ENCODE measurements around the gene TAL2. TPM values are rescaled to one million over a fixed set of nuclear protein-coding genes. Genes with fewer than 3 reads are reported as not detected.

TAL2 gene
- total RNA-seq, 1 experiment from 2014 or later = 0.50 TPM

GRCh38 chr9:105683688-105684275 lies 21.5 kb downstream of the TAL2 start:
- Histone ChIP-seq H3K23me2 (ENCODE audit: insufficient read length, low read depth, low read length, poor library complexity, severe bottlenecking) (no peaks in the 10 kb centered on the region), H3K9me3 (ENCODE audit: control insufficient read depth, low read depth, low read length) (no peaks in the 10 kb centered on the region), H2AK5ac (ENCODE audit: insufficient read length, low read length) (no peak overlapping the region), H4K8ac (replicated peaks; ENCODE audit: insufficient read length, low read depth, low read length) (no peak overlapping the region), H3K4me1 (ENCODE audit: insufficient read depth, low read length) (no peaks in the 10 kb centered on the region), H4K5ac (ENCODE audit: insufficient read length, low read depth, low read length) (no peak overlapping the region), H3K4me2 (ENCODE audit: insufficient read depth, insufficient read length, low read length) (no peak overlapping the region), H2BK20ac (ENCODE audit: low read depth, low read length, poor library complexity, severe bottlenecking) (no peak overlapping the region), H3K79me2 (ENCODE audit: insufficient read depth, low read length) (no peaks in the 10 kb centered on the region), H2BK15ac (ENCODE audit: low read depth, low read length) (no peak overlapping the region), H2BK12ac (ENCODE audit: insufficient read length, low read depth, low read length) (no peak overlapping the region), H3K14ac (ENCODE audit: insufficient read depth, low read length) (no peak overlapping the region), H3K56ac (ENCODE audit: insufficient read length, low read depth, low read length) (no peak overlapping the region), H3K18ac (ENCODE audit: insufficient read length, low read depth, low read length) (no peak overlapping the region), H3K9ac (ENCODE audit: extremely low read depth, insufficient read length, low read length) (no peak overlapping the region), H3K27me3 (ENCODE audit: insufficient read depth, low read length) (no peaks in the 10 kb centered on the region), H4K20me1 (ENCODE audit: control insufficient read depth, insufficient read depth, insufficient read length) (no peaks in the 10 kb centered on the region), H3K27ac (ENCODE audit: insufficient read length, low read depth, low read length) (no peak overlapping the region), H3T11ph (ENCODE audit: low read length) (no peak overlapping the region), H3K79me1 (ENCODE audit: insufficient read depth, low read depth, low read length, poor library complexity, severe bottlenecking) (no peaks in the 10 kb centered on the region), H2BK5ac (ENCODE audit: insufficient read length, low read length) (no peak overlapping the region), H2BK120ac (ENCODE audit: low read depth, low read length, poor library complexity, severe bottlenecking) (no peak overlapping the region), H3K23ac (ENCODE audit: insufficient read length, low read depth, low read length) (no peak overlapping the region), H4K91ac (ENCODE audit: insufficient read length, low read depth, low read length) (no peak overlapping the region), H2AFZ (ENCODE audit: low read length) (no peak overlapping the region), H3K4ac (ENCODE audit: low read depth, low read length) (no peak overlapping the region)
- no CpG with 5 or more reads among the region's 1 CpG for WGBS (ENCODE audit: extremely low coverage, insufficient read length, low lambda C conversion rate)
- peaks cover 4% of the 10 kb centered on the region; the same call in 1 of the 2 replicates for H3K27me3 Mint-ChIP-seq (ENCODE audit: low read depth)
- TF ChIP-seq CTCF (conservative IDR thresholded peaks at IDR 0.05) = no peak
- H3K4me3 Mint-ChIP-seq = no peak overlapping the region
- H3K9me3 Mint-ChIP-seq = no peaks in the 10 kb centered on the region
- DNase-seq = no peak
- H3K36me3 Mint-ChIP-seq (ENCODE audit: insufficient read depth in 1 of 3, low read depth in 3 of 3) = no peaks in the 10 kb centered on the region
- H3K4me1 Mint-ChIP-seq = peaks cover 11 to 21% of the 10 kb centered on the region in 2 experiments
- no peak overlapping the region for H3K27ac Mint-ChIP-seq

All from H9 (cell line).